HCT116 (cell line): ENCODE measurements around the gene ATXN1. TPM values are rescaled to one million over a fixed set of nuclear protein-coding genes. Genes with fewer than 3 reads are reported as not detected.

Experiments used
- ATAC-seq: fragments of 200-7000 bp; cut with Tn5 transposase; 2 replicates; pipeline ENCODE4 v1.9.1; 2020; ENCODE audit warnings: mild to moderate bottlenecking, moderate library complexity
- BruUV-seq: library from RNA; stranded (reverse); fragments of 400-500 nt; replicated peaks from 2 replicates; lab custom pipeline; 2021; lab: Mats Ljungman, UMichigan
- CTCF ChIA-PET: fragments of 300-600 bp; sonication (Branson Sonifier 250); formaldehyde crosslinking; loops from one replicate; lab custom pipeline; 2021; ENCODE audit warnings: antibody characterized with exemption; lab: Charles Lee
- POLR2A ChIA-PET: fragments of 300-600, 350-600 bp; sonication (Branson Sonifier 250); formaldehyde crosslinking; loops from one replicate; lab custom pipeline; 2021; ENCODE audit warnings: antibody characterized with exemption; lab: Charles Lee
- RAD21 ChIA-PET, 2 experiments: fragments of 300-600 bp; sonication (Branson Sonifier 250); formaldehyde crosslinking; loops; one replicate each; lab custom pipeline; 2023; ENCODE audit warnings: low total read pairs in 2 of 2; ENCODE audit not compliant: uncharacterized antibody in 2 of 2, unreplicated experiment in 2 of 2, low non-redundant PET in 1 of 2; lab: Charles Lee
- DNase-seq: peaks from one replicate; pipeline ENCODE4 v3.0.0-alpha.2; 2010; ENCODE audit warnings: low read depth, low spot score
- H2AFZ ChIP-seq: fragments of 200-600 bp; shearing (Covaris generic), sonication (generic); 2 replicates; pipeline ENCODE4 v1.6.1; 2017; ENCODE audit warnings: low read depth, mixed run types, mixed read lengths, antibody characterized with exemption, low read length; ENCODE audit not compliant: poor library complexity, severe bottlenecking
- H3K27ac ChIP-seq: 2 replicates; pipeline ENCODE4 v1.5.1; 2012; ENCODE audit warnings: low read depth, low read length
- H3K27me3 ChIP-seq: fragments of 200-600 bp; sonication (generic); 2 replicates; pipeline ENCODE4 v1.6.1; 2016; ENCODE audit warnings: mixed run types, low read length, mixed read lengths; ENCODE audit not compliant: insufficient read depth
- H3K36me3 ChIP-seq, 2 experiments: fragments of 200-500 bp in 1 of 2; fragments of 200-600 bp in 1 of 2; sonication (Bioruptor generic) in 1 of 2; sonication (generic) in 1 of 2; 2 replicates each; pipeline versions ENCODE4 v1.5.1 to v1.6.1; 2014 to 2016; ENCODE audit warnings: low read length in 2 of 2, inconsistent platforms in 1 of 2, mixed read lengths in 1 of 2, mixed run types in 1 of 2; ENCODE audit not compliant: insufficient read depth in 2 of 2, control insufficient read depth in 1 of 2
- H3K4me1 ChIP-seq, 2 experiments: fragments of 200-600 bp in 1 of 2; sonication (generic) in 1 of 2; 2 replicates each; pipeline versions ENCODE4 v1.5.1 to v1.6.1; 2012 to 2017; ENCODE audit warnings: low read length in 2 of 2, inconsistent platforms in 1 of 2, mild to moderate bottlenecking in 1 of 2, mixed read lengths in 1 of 2, mixed run types in 1 of 2, moderate library complexity in 1 of 2; ENCODE audit not compliant: insufficient read depth in 2 of 2, control insufficient read depth in 1 of 2
- H3K4me2 ChIP-seq: fragments of 200-600 bp; sonication (generic); 2 replicates; pipeline ENCODE4 v1.6.1; 2017; ENCODE audit warnings: mixed run types, low read length, mixed read lengths
- H3K4me3 ChIP-seq, 2 experiments: fragments of 200-600 bp in 1 of 2; sonication (generic) in 1 of 2; replicated peaks in 1 of 2; 2 replicates each; pipeline ENCODE4 v1.5.1; 2011 to 2016; ENCODE audit warnings: low read length in 2 of 2, control low read depth in 1 of 2, low read depth in 1 of 2, mild to moderate bottlenecking in 1 of 2, mixed read lengths in 1 of 2, mixed run types in 1 of 2
- H3K79me2 ChIP-seq: fragments of 200-600 bp; sonication (generic); 2 replicates; pipeline ENCODE4 v1.6.1; 2017; ENCODE audit warnings: mild to moderate bottlenecking, mixed run types, low read length, moderate library complexity, mixed read lengths; ENCODE audit not compliant: insufficient read depth
- H3K9ac ChIP-seq: fragments of 200-600 bp; sonication (generic); 2 replicates; pipeline ENCODE4 v1.6.1; 2016; ENCODE audit warnings: low read length, mixed read lengths
- H3K9me2 ChIP-seq: fragments of 200-600 bp; sonication (generic), shearing (Covaris generic); 2 replicates; pipeline ENCODE4 v1.6.1; 2017; ENCODE audit warnings: mixed run types, mild to moderate bottlenecking, moderate library complexity; ENCODE audit not compliant: insufficient read depth
- H3K9me3 ChIP-seq, 2 experiments: fragments of 200-500 bp in 1 of 2; fragments of 200-600 bp in 1 of 2; sonication (Bioruptor generic) in 1 of 2; sonication (generic) in 1 of 2; 2 replicates each; pipeline ENCODE4 v1.6.1; 2014 to 2017; ENCODE audit warnings: low read length in 2 of 2, mixed read lengths in 2 of 2, inconsistent platforms in 1 of 2, low read depth in 1 of 2, mild to moderate bottlenecking in 1 of 2, mixed run types in 1 of 2, moderate library complexity in 1 of 2; ENCODE audit not compliant: control insufficient read depth in 1 of 2, insufficient read depth in 1 of 2
- H4K20me1 ChIP-seq: fragments of 200-600 bp; sonication (generic), shearing (Covaris generic); 2 replicates; pipeline ENCODE4 v1.6.1; 2017; ENCODE audit warnings: mixed run types, mild to moderate bottlenecking, moderate library complexity; ENCODE audit not compliant: insufficient read depth
- CBX3 ChIP-seq: IDR thresholded peaks from 2 replicates; pipeline ENCODE4 v1.6.1; 2012; ENCODE audit warnings: low read depth
- CEBPB ChIP-seq: IDR thresholded peaks from 2 replicates; pipeline ENCODE4 v1.6.1; 2012; ENCODE audit warnings: low read depth
- EGR1 ChIP-seq: IDR thresholded peaks from 2 replicates; pipeline ENCODE4 v1.6.1; 2012; ENCODE audit warnings: low read depth
- ELF1 ChIP-seq: IDR thresholded peaks from 2 replicates; pipeline ENCODE4 v1.6.1; 2012; ENCODE audit warnings: low read depth, borderline replicate concordance
- EZH2 ChIP-seq: fragments of 200-600 bp; sonication (generic); IDR thresholded peaks from 2 replicates; pipeline ENCODE4 v1.6.1; 2017; ENCODE audit warnings: antibody characterized with exemption, mixed run types
- FOSL1 ChIP-seq: IDR thresholded peaks from 2 replicates; pipeline ENCODE4 v1.6.1; 2012; ENCODE audit warnings: low read depth
- JUND ChIP-seq: IDR thresholded peaks from 2 replicates; pipeline ENCODE4 v1.6.1; 2012
- POLR2A ChIP-seq: IDR thresholded peaks from 2 replicates; pipeline ENCODE4 v1.7.0; 2011; ENCODE audit warnings: borderline replicate concordance; ENCODE audit not compliant: insufficient read depth, insufficient read length; ENCODE audit errors: extremely low read depth
- POLR2AphosphoS5 ChIP-seq: IDR thresholded peaks from 2 replicates; pipeline ENCODE4 v1.6.1; 2011; ENCODE audit warnings: mild to moderate bottlenecking, low read depth, low read length, moderate library complexity
- SIN3A ChIP-seq: IDR thresholded peaks from 2 replicates; pipeline ENCODE4 v1.6.1; 2012; ENCODE audit warnings: low read depth
- SP1 ChIP-seq: IDR thresholded peaks from 2 replicates; pipeline ENCODE4 v1.6.1; 2012; ENCODE audit warnings: low read depth
- SRF ChIP-seq: IDR thresholded peaks from 2 replicates; pipeline ENCODE4 v1.6.1; 2012; ENCODE audit warnings: low read depth
- TCF7L2 ChIP-seq: IDR thresholded peaks from 2 replicates; pipeline ENCODE4 v1.7.0; 2011; ENCODE audit warnings: borderline replicate concordance, inconsistent platforms; ENCODE audit not compliant: insufficient read depth, insufficient read length; ENCODE audit errors: extremely low read depth
- ZNF274 ChIP-seq: fragments of 200-500 bp; sonication (Bioruptor generic); IDR thresholded peaks from 2 replicates; pipeline ENCODE4 v1.6.1; 2014; ENCODE audit warnings: mild to moderate bottlenecking, low read depth, low read length, inconsistent platforms
- intact Hi-C: fragments of 100-400 bp; cut with micrococcal nuclease; formaldehyde crosslinking; loops from 2 replicates; pipeline ENCODE4 v1.10.0; 2022
- total RNA-seq: library from RNA; stranded (reverse); gene quantifications from one replicate; pipeline ENCODE4 v1.2.1, GENCODE V29; 2021; ENCODE audit not compliant: unreplicated experiment
- TF ChIP-seq, protein P1 (sequence below): IDR thresholded peaks from 2 replicates; pipeline ENCODE4 v1.6.1; 2012
- TF ChIP-seq, protein P2 (sequence below): IDR thresholded peaks from 2 replicates; pipeline ENCODE4 v1.6.1; 2012

The ATXN1 gene
- total RNA-seq, 1 experiment from 2014 or later, result 21.0 TPM

DNA sequence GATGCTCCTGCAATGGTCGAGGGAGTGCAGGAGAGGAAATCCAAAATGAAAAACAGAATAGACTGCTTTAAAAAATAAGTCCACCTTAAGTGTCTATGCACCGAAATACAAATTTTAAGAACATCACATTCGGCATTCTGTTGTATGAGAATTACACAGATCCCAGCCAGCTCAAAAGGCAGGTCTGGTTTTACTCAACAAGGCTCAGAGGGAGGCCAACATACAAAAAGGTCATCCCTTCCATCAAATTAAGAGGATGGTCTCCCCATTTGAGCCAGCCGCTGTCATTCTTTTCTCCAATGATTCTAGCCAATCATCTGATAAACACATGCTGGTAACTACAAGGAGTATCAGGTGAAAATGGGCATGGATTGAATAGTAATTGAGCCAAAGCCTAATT is 7.9 kb downstream of the ATXN1 start:
- no peak overlapping the region for H3K27ac ChIP-seq
- no TSS peak for BruUV-seq

DNA sequence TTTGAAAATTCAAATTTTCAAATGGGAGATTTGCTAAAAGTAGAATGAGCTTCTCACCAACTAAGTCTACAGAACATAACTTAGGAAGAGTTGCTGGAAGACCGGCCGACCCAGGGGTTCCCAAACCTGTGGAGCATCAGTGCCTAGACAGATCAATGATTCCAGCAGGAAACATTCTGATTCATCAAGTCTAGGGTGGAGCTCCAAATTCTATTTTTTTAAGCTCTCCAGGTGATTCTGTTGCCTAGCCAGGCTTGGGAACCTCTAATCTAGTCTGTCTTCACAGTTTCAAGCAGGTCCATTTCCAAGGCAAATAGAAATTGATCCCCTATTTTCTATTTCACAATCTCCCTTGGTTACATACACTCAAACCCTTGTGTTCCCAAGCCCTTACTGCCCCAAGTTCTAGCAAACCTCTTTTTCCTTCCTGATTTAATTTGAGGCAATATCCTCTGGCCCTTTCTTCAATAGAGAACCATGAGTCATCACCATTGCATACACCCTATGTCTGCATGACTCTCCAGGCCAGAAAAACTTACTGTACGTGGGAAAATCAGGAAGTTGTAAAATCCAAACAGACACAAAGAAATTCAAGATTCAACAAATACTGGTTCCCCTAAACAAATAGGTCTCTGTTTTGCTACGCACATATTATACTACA is 8.9 kb downstream of the ATXN1 start:
- H3K4me3 ChIP-seq, result peak overlapping the region in 1 of 2 experiments; percentile 21; a peak in 1 of 4 replicates
- H3K36me3 ChIP-seq, result no peaks in the 10 kb centered on the region
- H3K9me3 ChIP-seq, result no peaks in the 10 kb centered on the region
- TF ChIP-seq FOSL1, result peak; percentile 91
- TF ChIP-seq, protein P1, sequence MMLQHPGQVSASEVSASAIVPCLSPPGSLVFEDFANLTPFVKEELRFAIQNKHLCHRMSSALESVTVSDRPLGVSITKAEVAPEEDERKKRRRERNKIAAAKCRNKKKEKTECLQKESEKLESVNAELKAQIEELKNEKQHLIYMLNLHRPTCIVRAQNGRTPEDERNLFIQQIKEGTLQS, result peak; percentile 58
- TF ChIP-seq CEBPB, result peak; percentile 89
- 0 out of 2 replicates have a peak, but pooled peaks have one; percentile 38 for TF ChIP-seq POLR2AphosphoS5
- 0 out of 2 replicates have a peak, but pooled peaks have one; percentile 32 for TF ChIP-seq SRF
- peak; percentile 58; the same call in 1 of the 2 replicates for TF ChIP-seq CBX3
- peak; percentile 61; the same call in 1 of the 2 replicates for TF ChIP-seq SIN3A
- TF ChIP-seq EZH2, result no peak
- TF ChIP-seq SP1, result peak; percentile 73
- TF ChIP-seq JUND, result peak; percentile 92
- no peak for TF ChIP-seq TCF7L2
- no peak for TF ChIP-seq POLR2A
- TF ChIP-seq ELF1, result peak; percentile 49; the same call in 1 of the 2 replicates
- TF ChIP-seq EGR1, result no peak
- ATAC-seq, result peak; percentile 87
- BruUV-seq, result no TSS peak
- DNase-seq, result no peak
- H3K9ac ChIP-seq, result 0 out of 2 replicates have a peak overlapping the region, but pooled peaks have one; percentile 4
- H3K27me3 ChIP-seq, result no peaks in the 10 kb centered on the region
- CTCF ChIA-PET, result interaction anchor here (0.9 to 1.4 kb wide), 2 partner anchors 11 to 13 kb away, joined by 4 to 5 read pairs; no protein-coding TSS in a partner anchor
- no peaks in the 10 kb centered on the region for H3K79me2 ChIP-seq
- RAD21 ChIA-PET, result no interaction called here
- intact Hi-C loops, result no loop called here
- 0 out of 2 replicates have a peak, but pooled peaks cover 4% of the 10 kb centered on the region for H4K20me1 ChIP-seq
- H2AFZ ChIP-seq, result no peak overlapping the region
- no peaks in the 10 kb centered on the region for H3K9me2 ChIP-seq
- POLR2A ChIA-PET, result interaction anchor here (0.9 to 1.4 kb wide), 3 partner anchors 10 to 71 kb away, joined by 3 to 8 read pairs (median 5); partner anchors contain the start of gene ATXN1
- H3K27ac ChIP-seq, result peak overlapping the region; percentile 49
- peaks cover 22 to 26% of the 10 kb centered on the region in 2 experiments for H3K4me1 ChIP-seq
- H3K4me2 ChIP-seq, result peak overlapping the region; percentile 66

More for the DNA sequence above, 7.9 kb downstream of the ATXN1 start:
- H3K27me3 ChIP-seq, result no peaks in the 10 kb centered on the region
- peak overlapping the region; percentile 66; the same call in 1 of the 2 replicates for H3K4me2 ChIP-seq
- DNase-seq (no peak), ATAC-seq (no peak)
- H4K20me1 ChIP-seq, result 0 out of 2 replicates have a peak, but pooled peaks cover 4% of the 10 kb centered on the region
- ChIA-PET RAD21 (no interaction called here), CTCF (interaction anchor here (1.8 kb wide), 1 partner anchor 10 kb away, joined by 9 read pairs; no protein-coding TSS in a partner anchor), POLR2A (interaction anchor here (0.8 kb wide), 1 partner anchor 8 kb away, joined by 4 read pairs; no protein-coding TSS in a partner anchor)
- H3K9me2 ChIP-seq, result no peaks in the 10 kb centered on the region
- TF ChIP-seq POLR2AphosphoS5 (no peak), ELF1 (no peak), FOSL1 (no peak), EGR1 (no peak), CEBPB (no peak), TCF7L2 (no peak), ZNF274 (no peak), CBX3 (no peak), EZH2 (no peak), JUND (no peak)
- TF ChIP-seq, protein P2, sequence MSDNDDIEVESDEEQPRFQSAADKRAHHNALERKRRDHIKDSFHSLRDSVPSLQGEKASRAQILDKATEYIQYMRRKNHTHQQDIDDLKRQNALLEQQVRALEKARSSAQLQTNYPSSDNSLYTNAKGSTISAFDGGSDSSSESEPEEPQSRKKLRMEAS, result no peak
- no peak overlapping the region for H2AFZ ChIP-seq
- no peak overlapping the region for H3K9ac ChIP-seq
- peaks cover 22 to 26% of the 10 kb centered on the region in 2 experiments for H3K4me1 ChIP-seq
- intact Hi-C loops, result no loop called here
- H3K9me3 ChIP-seq, result no peaks in the 10 kb centered on the region
- H3K79me2 ChIP-seq, result no peaks in the 10 kb centered on the region; the same call in 1 of the 2 replicates
- H3K4me3 ChIP-seq, result no peak overlapping the region
- no peaks in the 10 kb centered on the region for H3K36me3 ChIP-seq
